HepG2 (cell line): ENCODE results near the gene PSMG1. TPM values are rescaled to one million over a fixed set of nuclear protein-coding genes. Genes with fewer than 3 reads are reported as not detected.

Experiments
- AHDC1 ChIP-seq: sonication (generic); formaldehyde crosslinking; IDR thresholded peaks from 2 replicates; pipeline ENCODE4 v1.5.1; 2020; ENCODE audit warnings: mild to moderate bottlenecking, missing genetic modification reagents, borderline replicate concordance
- DRAP1 ChIP-seq: IDR thresholded peaks from 2 replicates; pipeline ENCODE4 v1.6.1; 2016; ENCODE audit warnings: missing genetic modification reagents, missing compliant biosample characterization
- GPBP1L1 ChIP-seq: sonication (generic); formaldehyde crosslinking; IDR thresholded peaks from 2 replicates; pipeline ENCODE4 v1.5.0; 2020; ENCODE audit warnings: mild to moderate bottlenecking, missing genetic modification reagents
- HIVEP1 ChIP-seq: sonication (generic); formaldehyde crosslinking; IDR thresholded peaks from 2 replicates; pipeline ENCODE4 v1.4.0; 2020; ENCODE audit warnings: mild to moderate bottlenecking, missing genetic modification reagents
- MTA1 ChIP-seq: sonication (generic); formaldehyde crosslinking; IDR thresholded peaks from 2 replicates; pipeline ENCODE4 v1.4.0; 2020; ENCODE audit warnings: missing genetic modification reagents, mild to moderate bottlenecking, borderline replicate concordance
- PLRG1 ChIP-seq: fragments of 450-650 bp; conservative IDR thresholded peaks from 2 replicates; pipeline ENCODE4 v1.6.1; 2016
- SIX4 ChIP-seq: sonication (generic); formaldehyde crosslinking; IDR thresholded peaks from 2 replicates; pipeline ENCODE4 v1.4.0; 2020; ENCODE audit warnings: missing genetic modification reagents
- TBL1XR1 ChIP-seq: fragments of 150-350 bp; IDR thresholded peaks from 2 replicates; pipeline ENCODE4 v1.6.1; 2014; ENCODE audit warnings: borderline replicate concordance, low read length; ENCODE audit not compliant: partially characterized antibody
- TGIF2 ChIP-seq: IDR thresholded peaks from 2 replicates; pipeline ENCODE4 v1.6.1; 2016; ENCODE audit warnings: control low read depth, missing compliant biosample characterization
- TRIM24 ChIP-seq: sonication (generic); formaldehyde crosslinking; IDR thresholded peaks from 2 replicates; pipeline ENCODE4 v1.8.0; 2022; ENCODE audit warnings: mild to moderate bottlenecking, missing genetic modification reagents
- WIZ ChIP-seq: sonication (generic); formaldehyde crosslinking; IDR thresholded peaks from 2 replicates; pipeline ENCODE4 v1.5.1; 2020; ENCODE audit warnings: mild to moderate bottlenecking, missing genetic modification reagents
- YEATS2 ChIP-seq: sonication (generic); formaldehyde crosslinking; IDR thresholded peaks from 2 replicates; pipeline ENCODE4 v1.4.0; 2020; ENCODE audit warnings: missing genetic modification reagents, borderline replicate concordance
- ZMAT5 ChIP-seq: sonication (generic); formaldehyde crosslinking; IDR thresholded peaks from 2 replicates; pipeline ENCODE4 v1.5.0; 2020; ENCODE audit warnings: mild to moderate bottlenecking, low read depth, missing genetic modification reagents, borderline replicate concordance
- ZNF329 ChIP-seq: sonication (generic); formaldehyde crosslinking; IDR thresholded peaks from 2 replicates; pipeline ENCODE4 v1.9.0; 2021; ENCODE audit warnings: low read depth, mild to moderate bottlenecking, missing genetic modification reagents
- ZNF343 ChIP-seq: sonication (generic); formaldehyde crosslinking; IDR thresholded peaks from 2 replicates; pipeline ENCODE4 v1.4.0; 2020; ENCODE audit warnings: mild to moderate bottlenecking, missing genetic modification reagents
- ZNF550 ChIP-seq: sonication (generic); formaldehyde crosslinking; IDR thresholded peaks from 2 replicates; pipeline ENCODE4 v1.4.0; 2020; ENCODE audit warnings: mild to moderate bottlenecking, missing genetic modification reagents, borderline replicate concordance
- ZNF574 ChIP-seq: sonication (generic); formaldehyde crosslinking; IDR thresholded peaks from 2 replicates; pipeline ENCODE4 v1.4.0; 2020; ENCODE audit warnings: missing genetic modification reagents
- ZNF672 ChIP-seq: sonication (generic); formaldehyde crosslinking; IDR thresholded peaks from 2 replicates; pipeline ENCODE4 v1.8.1; 2022; ENCODE audit warnings: missing genetic modification reagents
- ZSCAN20 ChIP-seq: sonication (generic); formaldehyde crosslinking; IDR thresholded peaks from 2 replicates; pipeline ENCODE4 v1.4.0; 2020; ENCODE audit warnings: missing genetic modification reagents, mild to moderate bottlenecking, borderline replicate concordance
- polyA plus RNA-seq, 8 experiments: library from polyadenylated mRNA; depleted of rRNA in 3 of 8; stranded (reverse) in 7 of 8; unstranded in 1 of 8; fragments of >200 nt; fragmentation: Illumina TruSeq in 4 of 8; extraction: Trizol in 4 of 8; gene quantifications; 2 replicates each; pipeline versions ENCODE4 v1.2.1 to v1.2.3, GENCODE V29; 2011 to 2016; ENCODE audit warnings: low read depth in 4 of 8, missing spikeins in 1 of 8, mixed read lengths in 1 of 8; ENCODE audit not compliant: insufficient read depth in 1 of 8
- total RNA-seq, 5 experiments: library from RNA; depleted of rRNA; stranded (reverse); fragments of >200 nt; fragmentation: Illumina TruSeq; extraction: Trizol; gene quantifications; 2 replicates each; pipeline ENCODE4 v1.2.3, GENCODE V29; 2016; ENCODE audit warnings: low read depth in 1 of 5

The PSMG1 gene
- total and polyA plus RNA-seq, 2 of the 13 experiments (the other 11 are each of a cell fraction or from before 2014, with no cell fraction given), result 63.6 to 173 TPM

- no peak for TF ChIP-seq GPBP1L1
- peak; percentile 73; the same call in 1 of the 2 replicates for TF ChIP-seq WIZ (CRISPR knock-in tag)
- TF ChIP-seq MTA1, result peak; percentile 69; the same call in 1 of the 2 replicates
- TF ChIP-seq TRIM24 (CRISPR knock-in tag), result no peak
- TF ChIP-seq ZNF550, result no peak
- TF ChIP-seq ZMAT5 (CRISPR knock-in tag), result no peak
- peak; percentile 86 for TF ChIP-seq ZNF329 (CRISPR knock-in tag)
- no peak for TF ChIP-seq TGIF2 (CRISPR knock-in tag)
- no peak; the same call in none of the 2 replicates for TF ChIP-seq ZNF343 (CRISPR knock-in tag)
- TF ChIP-seq AHDC1 (CRISPR knock-in tag), result no peak
- peak; percentile 77 for TF ChIP-seq DRAP1 (CRISPR knock-in tag)
- TF ChIP-seq ZNF672, result no peak
- peak; percentile 23 for TF ChIP-seq TBL1XR1
- TF ChIP-seq SIX4 (CRISPR knock-in tag), result no peak
- 0 out of 2 replicates have a peak, but pooled peaks have one; percentile 54 for TF ChIP-seq YEATS2 (CRISPR knock-in tag)
- 0 out of 2 replicates have a peak, but pooled peaks have one; percentile 16 for TF ChIP-seq HIVEP1 (CRISPR knock-in tag)
- no peak for TF ChIP-seq PLRG1
- TF ChIP-seq ZSCAN20 (CRISPR knock-in tag), result peak; percentile 34; the same call in 1 of the 2 replicates
- TF ChIP-seq ZNF574 (CRISPR knock-in tag), result peak; percentile 44
These were observed at the start of gene PSMG1 (continued) for GRCh38 chr21:39183272-39184049.
